HG03558 (cell line): ENCODE results near the gene ZNF69.
"Not testable (repeated sequence)": the region's sequence is repeated elsewhere in the genome, so short reads cannot be mapped to it uniquely, and the experiment has no call there.

Source experiments
- ATAC-seq: cut with Tn5 transposase; IDR thresholded peaks from one replicate; pipeline ENCODE4 v1.9.1; 2021; ENCODE audit warnings: moderate number of reproducible peaks; ENCODE audit not compliant: unreplicated experiment; ENCODE audit errors: extremely low read depth

ZNF69 gene

GRCh38 chr19:11890634-11891033 lies 3.1 kb downstream of the ZNF69 start:
- no peak for ATAC-seq

GRCh38 chr19:11894851-11895250 lies 7.3 kb downstream of the ZNF69 start:
- ATAC-seq: no peak

GRCh38 chr19:11902228-11902627 lies 14.6 kb downstream of the ZNF69 start:
- no peak for ATAC-seq

GRCh38 chr19:11905928-11906327 lies 18.3 kb downstream of the ZNF69 start:
- ATAC-seq: no peak

GRCh38 chr19:11911937-11912336 lies 24.4 kb downstream of the ZNF69 start:
- ATAC-seq: not testable (repeated sequence)

- not testable (repeated sequence) for ATAC-seq
Observed at GRCh38 chr19:11914417-11915051, 27.0 kb downstream of the ZNF69 start.

- ATAC-seq: no peak
Observed at GRCh38 chr19:11921852-11922495, 34.4 kb downstream of the ZNF69 start.

- ATAC-seq: peak; percentile 55
Observed at GRCh38 chr19:11924886-11925650, 37.5 kb downstream of the ZNF69 start, which contains the start of gene ZNF700. ZNF700 (plus strand) TSS chr19:11925107; CDS start chr19:11925211, 104 bp downstream.

- not testable (repeated sequence) for ATAC-seq
Observed at GRCh38 chr19:11925651-11926187, 38.1 kb downstream of the ZNF69 start.

- no peak for ATAC-seq
Observed at GRCh38 chr19:11927227-11927626, 39.6 kb downstream of the ZNF69 start.

GRCh38 chr19:11931051-11931450 lies 43.5 kb downstream of the ZNF69 start:
- no peak for ATAC-seq

- ATAC-seq: no peak
Observed at GRCh38 chr19:11931513-11931912, 43.9 kb downstream of the ZNF69 start.

GRCh38 chr19:11935829-11936228 lies 48.2 kb downstream of the ZNF69 start:
- ATAC-seq: not testable (repeated sequence)

- ATAC-seq: not testable (repeated sequence)
Observed at GRCh38 chr19:11938383-11938782, 50.8 kb downstream of the ZNF69 start.

- ATAC-seq: not testable (repeated sequence)
Observed at GRCh38 chr19:11941361-11941887, 53.8 kb downstream of the ZNF69 start.

GRCh38 chr19:11942008-11942842 lies 54.6 kb downstream of the ZNF69 start:
- ATAC-seq: no peak

- ATAC-seq: no peak
Observed at GRCh38 chr19:11942843-11943108, 55.2 kb downstream of the ZNF69 start.

- ATAC-seq: no peak
Observed at GRCh38 chr19:11944656-11945055, 57.1 kb downstream of the ZNF69 start.

- no peak for ATAC-seq
Observed at GRCh38 chr19:11948646-11949045, 61.1 kb downstream of the ZNF69 start.

GRCh38 chr19:11949201-11949600 lies 61.6 kb downstream of the ZNF69 start:
- ATAC-seq: no peak
